Measurements from ENCODE around the gene ATP2A3.

The ATP2A3 gene

GRCh38 chr17:3957735-3958599 lies 6.3 kb downstream of the ATP2A3 start:
- FAIRE-seq, result peak; percentile 50
- TF ChIP-seq POLR2AphosphoS5 (IDR thresholded peaks at IDR 0.05; ENCODE audit: low read depth, low read length) (no peak), TAF1 (IDR thresholded peaks at IDR 0.05; ENCODE audit: low read depth, low read length) (no peak), POLR2A (IDR thresholded peaks at IDR 0.05; ENCODE audit: low read depth, low read length) (no peak), POU2F2 (IDR thresholded peaks at IDR 0.05; ENCODE audit: low read depth, low read length) (no peak), SPI1 (IDR thresholded peaks at IDR 0.05; ENCODE audit: low read depth, low read length) (no peak), PAX5 (IDR thresholded peaks at IDR 0.05; ENCODE audit: insufficient read depth, low read length, severe bottlenecking) (no peak)
- no peak for DNase-seq (ENCODE audit: insufficient read length, low spot score)

DNA sequence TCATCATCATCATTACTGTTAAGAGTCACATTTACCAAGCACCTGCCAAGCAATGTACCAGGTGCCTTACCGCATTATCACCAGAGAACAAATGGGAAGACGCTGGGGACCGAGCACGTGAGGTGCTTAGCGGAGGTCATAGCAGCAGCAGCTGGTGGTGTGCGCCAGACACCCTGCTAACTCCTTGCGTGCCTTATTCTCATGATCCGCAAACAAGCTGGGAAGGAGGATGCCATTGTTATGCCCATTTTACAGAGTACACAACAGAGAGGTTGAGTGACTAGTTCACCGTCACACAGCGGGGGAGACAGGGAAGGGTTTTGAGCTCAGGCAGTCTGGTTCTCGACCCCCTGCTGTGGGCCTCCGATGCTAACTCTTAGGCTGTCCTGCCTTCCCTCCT lies 7.3 kb downstream of the ATP2A3 start:
- TF ChIP-seq POLR2AphosphoS5 (IDR thresholded peaks at IDR 0.05; ENCODE audit: low read depth, low read length) (no peak), TAF1 (IDR thresholded peaks at IDR 0.05; ENCODE audit: low read depth, low read length) (no peak), PAX5 (IDR thresholded peaks at IDR 0.05; ENCODE audit: insufficient read depth, low read length, severe bottlenecking) (no peak), POLR2A (IDR thresholded peaks at IDR 0.05; ENCODE audit: low read depth, low read length) (no peak), SPI1 (IDR thresholded peaks at IDR 0.05; ENCODE audit: low read depth, low read length) (no peak), POU2F2 (IDR thresholded peaks at IDR 0.05; ENCODE audit: low read depth, low read length) (no peak)
- no peak for DNase-seq (ENCODE audit: insufficient read length, low spot score)
- peak; percentile 38 for FAIRE-seq

DNA sequence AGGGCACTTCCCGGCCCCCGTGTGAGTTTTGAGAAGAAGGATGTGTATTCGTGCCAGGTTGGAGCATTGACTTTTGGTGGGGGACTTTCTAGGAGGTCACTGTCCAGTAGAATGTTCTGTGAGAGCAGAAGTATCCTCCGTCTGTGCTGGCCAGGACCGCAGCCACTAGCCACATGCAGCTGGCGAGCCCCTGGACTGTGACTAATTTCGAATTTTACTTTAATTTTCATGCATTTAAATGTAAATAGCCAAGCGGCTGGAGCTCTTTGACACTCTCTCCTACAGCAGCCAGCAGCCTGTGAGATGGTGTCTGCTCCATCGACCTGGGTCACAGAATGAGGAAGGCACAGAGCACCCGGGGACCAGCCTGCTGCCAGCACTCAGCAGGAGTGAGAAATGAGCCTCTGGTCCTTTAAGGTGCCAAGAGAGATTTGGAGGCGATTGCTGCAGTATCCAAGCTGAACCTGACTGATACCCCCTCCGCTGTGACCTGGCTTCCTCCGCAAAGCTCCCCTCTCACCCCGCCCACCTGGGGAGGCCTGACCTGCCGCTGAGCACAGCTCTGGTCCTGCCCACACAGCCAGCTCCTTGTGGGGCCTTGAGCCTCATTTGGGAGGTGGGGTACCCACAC lies 7.8 kb downstream of the ATP2A3 start:
- TF ChIP-seq POLR2AphosphoS5 (IDR thresholded peaks at IDR 0.05; ENCODE audit: low read depth, low read length), result no peak
- no peak for TF ChIP-seq TAF1 (IDR thresholded peaks at IDR 0.05; ENCODE audit: low read depth, low read length)
- TF ChIP-seq SPI1 (IDR thresholded peaks at IDR 0.05; ENCODE audit: low read depth, low read length), result no peak
- no peak for TF ChIP-seq PAX5 (IDR thresholded peaks at IDR 0.05; ENCODE audit: insufficient read depth, low read length, severe bottlenecking)
- no peak for TF ChIP-seq POU2F2 (IDR thresholded peaks at IDR 0.05; ENCODE audit: low read depth, low read length)
- TF ChIP-seq POLR2A (IDR thresholded peaks at IDR 0.05; ENCODE audit: low read depth, low read length), result no peak
- no peak for FAIRE-seq
- DNase-seq (ENCODE audit: insufficient read length, low spot score), result no peak

GRCh38 chr17:3955673-3955988 lies 8.6 kb downstream of the ATP2A3 start:
- TF ChIP-seq POLR2A (IDR thresholded peaks at IDR 0.05; ENCODE audit: low read depth, low read length), result no peak
- no peak for TF ChIP-seq SPI1 (IDR thresholded peaks at IDR 0.05; ENCODE audit: low read depth, low read length)
- TF ChIP-seq TAF1 (IDR thresholded peaks at IDR 0.05; ENCODE audit: low read depth, low read length), result no peak
- no peak for TF ChIP-seq PAX5 (IDR thresholded peaks at IDR 0.05; ENCODE audit: insufficient read depth, low read length, severe bottlenecking)
- no peak for TF ChIP-seq POU2F2 (IDR thresholded peaks at IDR 0.05; ENCODE audit: low read depth, low read length)
- TF ChIP-seq POLR2AphosphoS5 (IDR thresholded peaks at IDR 0.05; ENCODE audit: low read depth, low read length), result no peak
- FAIRE-seq (no peak), DNase-seq (ENCODE audit: insufficient read length, low spot score) (no peak)

DNA sequence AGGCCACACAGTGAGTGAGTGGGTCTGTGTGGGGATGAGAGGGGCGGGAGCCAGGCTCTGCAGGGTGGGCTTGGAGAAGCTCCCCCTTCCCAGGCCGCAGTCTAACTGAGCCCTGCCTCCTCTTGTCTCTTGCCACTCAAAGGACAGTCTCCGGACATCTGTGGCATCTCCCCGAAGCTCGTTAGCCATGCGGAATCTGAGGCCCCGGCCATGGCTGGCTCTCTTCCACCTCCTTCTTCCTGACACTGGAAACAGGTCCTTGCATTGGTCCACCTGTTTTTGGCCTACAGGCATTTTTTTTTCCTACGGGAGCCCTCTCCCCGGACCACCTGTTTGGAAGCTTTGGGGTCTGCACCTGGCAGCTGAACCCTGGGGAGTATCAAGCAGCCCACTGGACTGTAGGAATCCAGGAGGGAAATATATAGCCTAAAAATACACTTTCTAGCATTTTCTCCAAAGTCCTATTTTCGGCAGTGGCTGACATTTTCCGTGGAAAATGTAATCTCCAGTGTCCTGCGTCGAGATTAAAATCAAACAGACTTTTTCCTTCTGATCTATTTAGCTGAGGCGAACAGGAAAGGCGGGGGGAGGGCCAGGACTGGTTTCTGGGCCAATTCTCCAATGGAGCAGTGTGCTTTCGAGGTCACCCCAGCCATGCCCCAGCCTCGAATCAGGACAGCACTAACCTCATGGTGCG lies 9.1 kb downstream of the ATP2A3 start:
- no peak for DNase-seq (ENCODE audit: insufficient read length, low spot score)
- TF ChIP-seq POLR2AphosphoS5 (IDR thresholded peaks at IDR 0.05; ENCODE audit: low read depth, low read length) (no peak), SPI1 (IDR thresholded peaks at IDR 0.05; ENCODE audit: low read depth, low read length) (no peak), POLR2A (IDR thresholded peaks at IDR 0.05; ENCODE audit: low read depth, low read length) (no peak), POU2F2 (IDR thresholded peaks at IDR 0.05; ENCODE audit: low read depth, low read length) (no peak), PAX5 (IDR thresholded peaks at IDR 0.05; ENCODE audit: insufficient read depth, low read length, severe bottlenecking) (no peak), TAF1 (IDR thresholded peaks at IDR 0.05; ENCODE audit: low read depth, low read length) (no peak)
- FAIRE-seq, result no peak

DNA sequence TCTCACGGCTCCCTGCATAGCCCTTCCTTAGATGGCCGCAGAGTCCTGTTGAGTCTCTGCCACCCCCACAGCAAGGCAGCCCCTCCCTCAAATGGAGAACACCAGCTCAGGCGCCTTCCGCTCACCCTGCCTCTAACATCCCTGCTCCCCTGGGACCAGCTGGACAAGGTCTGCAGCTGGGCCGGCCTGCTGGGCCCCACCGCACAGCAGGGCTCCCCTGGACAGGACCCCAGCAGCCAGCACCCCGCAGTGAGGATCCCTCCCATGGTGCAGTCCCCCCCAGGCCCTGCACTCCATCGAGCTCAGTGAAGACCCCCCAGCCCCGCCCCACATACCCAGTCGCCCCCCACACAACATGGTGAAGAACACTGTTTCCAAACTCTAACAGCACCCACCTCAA lies 10.2 kb downstream of the ATP2A3 start:
- FAIRE-seq (no peak), DNase-seq (ENCODE audit: insufficient read length, low spot score) (no peak)
- no peak for TF ChIP-seq POU2F2 (IDR thresholded peaks at IDR 0.05; ENCODE audit: low read depth, low read length)
- TF ChIP-seq TAF1 (IDR thresholded peaks at IDR 0.05; ENCODE audit: low read depth, low read length), result no peak
- no peak for TF ChIP-seq POLR2AphosphoS5 (IDR thresholded peaks at IDR 0.05; ENCODE audit: low read depth, low read length)
- no peak for TF ChIP-seq SPI1 (IDR thresholded peaks at IDR 0.05; ENCODE audit: low read depth, low read length)

GRCh38 chr17:3953542-3953941 lies 10.7 kb downstream of the ATP2A3 start:
- no peak for TF ChIP-seq TAF1 (IDR thresholded peaks at IDR 0.05; ENCODE audit: low read depth, low read length)
- no peak for TF ChIP-seq POLR2A (IDR thresholded peaks at IDR 0.05; ENCODE audit: low read depth, low read length)
- TF ChIP-seq POU2F2 (IDR thresholded peaks at IDR 0.05; ENCODE audit: low read depth, low read length), result no peak
- no peak for TF ChIP-seq SPI1 (IDR thresholded peaks at IDR 0.05; ENCODE audit: low read depth, low read length)
- no peak for TF ChIP-seq PAX5 (IDR thresholded peaks at IDR 0.05; ENCODE audit: insufficient read depth, low read length, severe bottlenecking)
- no peak for TF ChIP-seq POLR2AphosphoS5 (IDR thresholded peaks at IDR 0.05; ENCODE audit: low read depth, low read length)
- no peak for FAIRE-seq

DNA sequence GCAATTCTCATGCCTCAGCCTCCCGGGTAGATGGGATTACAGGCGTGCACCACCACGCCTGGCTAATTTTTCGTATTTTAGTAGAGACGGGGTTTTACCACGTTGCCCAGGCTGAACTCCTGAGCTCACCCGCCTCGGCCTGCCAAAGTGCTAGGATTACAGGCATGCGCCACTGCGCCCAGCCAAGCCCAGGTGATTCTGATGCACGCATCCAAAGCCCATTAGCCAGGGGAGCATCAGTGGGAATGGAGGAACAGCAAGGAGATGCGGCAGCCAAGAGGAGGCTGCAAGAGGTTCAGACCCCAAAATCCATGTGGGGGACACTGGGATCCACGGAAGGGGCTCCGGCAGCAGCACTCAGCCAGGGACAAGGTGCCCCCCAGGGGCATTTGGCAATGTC lies 12.1 kb downstream of the ATP2A3 start:
- DNase-seq (ENCODE audit: insufficient read length, low spot score) (no peak), FAIRE-seq (no peak)
- TF ChIP-seq PAX5 (IDR thresholded peaks at IDR 0.05; ENCODE audit: insufficient read depth, low read length, severe bottlenecking) (no peak), POU2F2 (IDR thresholded peaks at IDR 0.05; ENCODE audit: low read depth, low read length) (no peak), TAF1 (IDR thresholded peaks at IDR 0.05; ENCODE audit: low read depth, low read length) (no peak), POLR2A (IDR thresholded peaks at IDR 0.05; ENCODE audit: low read depth, low read length) (no peak), POLR2AphosphoS5 (IDR thresholded peaks at IDR 0.05; ENCODE audit: low read depth, low read length) (no peak)

More at GRCh38 chr17:3953542-3953941, 10.7 kb downstream of the ATP2A3 start:
- DNase-seq (ENCODE audit: insufficient read length, low spot score), result no peak

GRCh38 chr17:3951420-3951819 lies 12.8 kb downstream of the ATP2A3 start:
- FAIRE-seq (no peak), DNase-seq (ENCODE audit: insufficient read length, low spot score) (no peak)
- TF ChIP-seq POLR2AphosphoS5 (IDR thresholded peaks at IDR 0.05; ENCODE audit: low read depth, low read length) (no peak), PAX5 (IDR thresholded peaks at IDR 0.05; ENCODE audit: insufficient read depth, low read length, severe bottlenecking) (no peak), TAF1 (IDR thresholded peaks at IDR 0.05; ENCODE audit: low read depth, low read length) (no peak), SPI1 (IDR thresholded peaks at IDR 0.05; ENCODE audit: low read depth, low read length) (no peak), POLR2A (IDR thresholded peaks at IDR 0.05; ENCODE audit: low read depth, low read length) (no peak), POU2F2 (IDR thresholded peaks at IDR 0.05; ENCODE audit: low read depth, low read length) (no peak)

All from GM12891 (cell line).